ENCODE results near the gene PRAF2. TPM values are rescaled to one million over a fixed set of nuclear protein-coding genes. Genes with fewer than 3 reads are reported as not detected.
A peak's percentile ranks its signal among the peaks of the same experiment; 100 is the strongest.

PRAF2 gene, protein sequence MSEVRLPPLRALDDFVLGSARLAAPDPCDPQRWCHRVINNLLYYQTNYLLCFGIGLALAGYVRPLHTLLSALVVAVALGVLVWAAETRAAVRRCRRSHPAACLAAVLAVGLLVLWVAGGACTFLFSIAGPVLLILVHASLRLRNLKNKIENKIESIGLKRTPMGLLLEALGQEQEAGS
- total RNA-seq: 1 to 10 TPM; 7.0 to 9.9 TPM

DNA sequence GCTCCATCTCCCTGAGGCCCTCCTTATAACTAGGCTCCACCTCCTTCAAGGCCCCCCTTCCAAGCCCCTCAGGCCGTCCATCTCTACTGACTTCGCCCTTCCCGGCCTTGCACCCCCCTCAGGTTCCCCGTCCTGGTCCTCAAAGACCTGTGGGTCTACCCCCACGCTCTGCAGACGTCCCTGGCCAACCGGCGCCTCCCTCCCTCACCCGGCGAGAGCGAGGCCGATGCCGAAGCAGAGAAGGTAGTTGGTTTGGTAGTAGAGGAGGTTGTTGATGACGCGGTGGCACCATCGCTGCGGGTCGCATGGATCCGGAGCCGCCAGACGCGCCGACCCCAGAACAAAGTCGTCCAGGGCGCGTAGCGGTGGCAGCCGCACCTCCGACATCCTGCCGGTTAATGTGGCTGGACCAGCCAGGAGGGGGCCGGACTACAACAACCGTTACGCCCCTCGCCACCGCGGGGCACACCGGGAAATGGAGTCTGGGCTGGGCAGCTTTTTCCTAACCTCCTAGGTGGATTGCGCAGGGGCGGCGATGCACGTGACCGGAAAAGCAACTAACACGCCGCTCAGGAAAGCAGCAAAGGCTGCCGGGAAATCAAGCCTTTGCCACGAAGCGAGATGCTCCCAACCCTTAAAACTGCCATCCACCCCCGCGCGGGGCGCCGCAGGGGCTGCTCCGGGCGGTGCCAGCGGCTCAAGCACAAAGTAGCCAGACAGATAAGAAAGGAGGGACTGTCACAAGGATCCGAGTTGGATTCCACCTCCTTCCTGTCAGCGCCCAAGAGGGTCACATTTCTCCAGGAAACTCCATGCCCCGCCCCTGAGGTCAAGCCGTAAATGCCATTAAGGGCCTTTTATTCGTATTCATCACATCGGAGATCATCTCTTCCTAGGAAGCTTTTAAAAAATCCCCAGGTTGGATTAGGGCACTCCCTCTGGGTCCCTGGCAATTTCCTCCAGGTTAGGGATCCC lies at the start of gene PRAF2:
Gene PRAF2 (minus strand): TSS at position 402 of the 975 bp plus-strand sequence. CDS start 15 bp downstream, at position 387.
- Histone ChIP-seq H3K4me3 (peak within 1 kb of the TSS; percentile 35), H3K36me3 (no peaks in the 10 kb centered on the region), H3K9me3 (no peaks in the 10 kb centered on the region), H3K4me1 (no peaks in the 10 kb centered on the region), H3K27me3 (no peaks in the 10 kb centered on the region), H3K9ac (ENCODE audit: low read depth in 2 of 2, low read length in 2 of 2) (peak within 1 kb of the TSS in 1 of 2 donors; percentile 56), H3K27ac (peak within 1 kb of the TSS; percentile 50)
- TF ChIP-seq, protein P1, sequence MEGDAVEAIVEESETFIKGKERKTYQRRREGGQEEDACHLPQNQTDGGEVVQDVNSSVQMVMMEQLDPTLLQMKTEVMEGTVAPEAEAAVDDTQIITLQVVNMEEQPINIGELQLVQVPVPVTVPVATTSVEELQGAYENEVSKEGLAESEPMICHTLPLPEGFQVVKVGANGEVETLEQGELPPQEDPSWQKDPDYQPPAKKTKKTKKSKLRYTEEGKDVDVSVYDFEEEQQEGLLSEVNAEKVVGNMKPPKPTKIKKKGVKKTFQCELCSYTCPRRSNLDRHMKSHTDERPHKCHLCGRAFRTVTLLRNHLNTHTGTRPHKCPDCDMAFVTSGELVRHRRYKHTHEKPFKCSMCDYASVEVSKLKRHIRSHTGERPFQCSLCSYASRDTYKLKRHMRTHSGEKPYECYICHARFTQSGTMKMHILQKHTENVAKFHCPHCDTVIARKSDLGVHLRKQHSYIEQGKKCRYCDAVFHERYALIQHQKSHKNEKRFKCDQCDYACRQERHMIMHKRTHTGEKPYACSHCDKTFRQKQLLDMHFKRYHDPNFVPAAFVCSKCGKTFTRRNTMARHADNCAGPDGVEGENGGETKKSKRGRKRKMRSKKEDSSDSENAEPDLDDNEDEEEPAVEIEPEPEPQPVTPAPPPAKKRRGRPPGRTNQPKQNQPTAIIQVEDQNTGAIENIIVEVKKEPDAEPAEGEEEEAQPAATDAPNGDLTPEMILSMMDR (IDR thresholded peaks at IDR 0.05): no peak
- intact Hi-C loops (cut with DNase I): no loop called here
- peak; percentile 95 for DNase-seq

DNA sequence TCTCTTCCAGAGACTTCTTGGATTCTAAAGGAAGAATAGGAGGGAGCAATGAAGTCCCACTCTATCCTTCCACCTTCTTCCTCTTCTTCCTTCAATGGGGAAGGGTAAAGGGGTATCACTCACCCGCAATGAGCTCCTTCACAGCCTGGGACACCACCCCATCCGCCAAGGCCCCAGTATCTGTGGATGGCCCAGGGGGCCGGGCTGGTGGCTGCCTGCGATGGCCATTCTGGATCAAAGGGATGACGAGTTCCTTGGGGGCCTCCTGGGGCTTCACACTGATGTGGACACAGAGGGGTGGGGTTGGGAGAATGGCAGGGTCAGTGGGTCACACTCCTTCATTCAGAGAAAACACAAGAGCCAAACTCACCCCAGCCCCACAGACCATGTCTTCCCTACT lies 48.7 kb upstream of the PRAF2 start:
- Histone ChIP-seq H3K4me1 (no peaks in the 10 kb centered on the region), H3K27me3 (no peaks in the 10 kb centered on the region), H3K9me3 (no peaks in the 10 kb centered on the region), H3K27ac (no peak overlapping the region), H3K36me3 (no peaks in the 10 kb centered on the region), H3K9ac (ENCODE audit: low read depth in 2 of 2, low read length in 2 of 2) (peak overlapping the region; percentile 83 to 87), H3K4me3 (peak overlapping the region; percentile 56)
- no peak for DNase-seq
- TF ChIP-seq, protein P1 (IDR thresholded peaks at IDR 0.05): no peak
- intact Hi-C loops (cut with DNase I): loop anchor here (5.0 kb wide), 1 partner anchor 35 kb away; no protein-coding TSS in a partner anchor

DNA sequence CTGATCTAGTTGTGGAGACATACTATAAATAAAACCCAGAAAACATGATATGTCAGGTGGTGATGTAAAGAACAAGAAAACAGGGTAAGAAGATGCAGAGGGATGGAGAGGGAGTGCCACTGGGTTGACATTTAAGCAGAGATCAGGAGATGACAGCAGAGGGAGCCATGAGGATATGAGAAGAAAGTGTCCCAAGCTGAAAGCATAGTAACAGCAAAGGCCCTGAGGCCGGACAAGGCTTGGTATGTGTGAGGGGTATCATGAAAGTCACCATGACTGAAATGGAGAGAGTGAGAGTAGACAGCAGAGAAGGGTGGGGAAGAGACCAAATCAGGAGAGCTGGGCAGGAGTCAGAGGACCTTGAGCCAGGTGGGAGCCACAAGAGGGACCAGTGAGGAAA lies 46.3 kb upstream of the PRAF2 start:
- intact Hi-C loops (cut with DNase I): loop anchor here (5.0 kb wide), 1 partner anchor 37 kb away; no protein-coding TSS in a partner anchor
- no peak overlapping the region for H3K9ac ChIP-seq (ENCODE audit: low read depth in 2 of 2, low read length in 2 of 2)
- DNase-seq: no peak

DNA sequence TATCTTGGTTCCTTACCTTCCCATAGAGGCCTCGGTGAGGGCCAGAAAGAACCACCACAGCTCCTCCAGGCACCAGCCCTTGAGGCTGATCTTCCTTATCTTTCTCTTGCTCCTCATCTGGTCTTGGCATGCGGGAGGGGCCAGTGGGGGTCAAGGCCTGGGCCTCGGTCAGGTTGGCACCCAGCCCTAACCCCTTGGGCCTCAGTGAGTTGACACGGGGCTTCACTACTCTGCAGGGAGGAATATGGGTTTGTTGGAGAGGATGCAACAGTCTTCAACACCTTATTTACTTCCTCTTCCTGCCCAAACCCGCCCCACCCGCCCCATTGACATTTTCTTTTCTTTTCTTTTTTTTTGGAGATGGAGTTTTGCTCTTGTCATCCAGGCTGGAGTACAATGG lies 43.8 kb upstream of the PRAF2 start:
- DNase-seq: no peak
- H3K9ac ChIP-seq (ENCODE audit: low read depth in 2 of 2, low read length in 2 of 2): no peak overlapping the region
- no peak overlapping the region for H3K4me3 ChIP-seq
- no peaks in the 10 kb centered on the region for H3K27me3 ChIP-seq
- no peak overlapping the region for H3K27ac ChIP-seq
- intact Hi-C loops (cut with DNase I): no loop called here
- no peaks in the 10 kb centered on the region for H3K36me3 ChIP-seq
- no peaks in the 10 kb centered on the region for H3K9me3 ChIP-seq
- H3K4me1 ChIP-seq: no peaks in the 10 kb centered on the region
- TF ChIP-seq, protein P1 (IDR thresholded peaks at IDR 0.05): no peak

More for the DNA sequence above, 46.3 kb upstream of the PRAF2 start:
- H3K9me3 ChIP-seq: no peaks in the 10 kb centered on the region
- H3K4me3 ChIP-seq: no peak overlapping the region
- TF ChIP-seq, protein P1 (IDR thresholded peaks at IDR 0.05): no peak
- no peaks in the 10 kb centered on the region for H3K36me3 ChIP-seq
- H3K27me3 ChIP-seq: no peaks in the 10 kb centered on the region
- no peaks in the 10 kb centered on the region for H3K4me1 ChIP-seq
- H3K27ac ChIP-seq: no peak overlapping the region

DNA sequence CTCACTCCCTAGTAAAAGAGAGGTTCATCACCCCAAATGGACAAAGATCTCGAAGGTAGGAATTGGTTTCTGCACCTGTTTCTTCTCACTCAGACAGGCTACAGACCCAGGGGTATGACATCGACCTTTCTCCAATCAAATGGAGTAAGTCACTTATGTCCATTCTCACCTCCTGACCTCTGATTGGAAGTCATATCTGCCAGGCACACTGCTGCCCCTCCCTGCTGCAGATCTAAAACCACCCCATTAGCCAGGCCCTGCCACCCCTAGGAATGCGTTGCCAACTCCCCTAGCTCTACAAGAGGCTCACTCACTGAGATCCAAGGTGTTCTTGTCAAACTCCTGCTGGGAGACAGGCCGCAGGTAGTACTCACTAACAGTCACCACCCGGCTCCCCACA lies 42.9 kb upstream of the PRAF2 start:
- no peaks in the 10 kb centered on the region for H3K36me3 ChIP-seq
- H3K27me3 ChIP-seq: no peaks in the 10 kb centered on the region
- H3K9ac ChIP-seq (ENCODE audit: low read depth in 2 of 2, low read length in 2 of 2): no peak overlapping the region
- no peak overlapping the region for H3K4me3 ChIP-seq
- TF ChIP-seq, protein P1 (IDR thresholded peaks at IDR 0.05): no peak
- no peak overlapping the region for H3K27ac ChIP-seq
- no peak for DNase-seq
- no peaks in the 10 kb centered on the region for H3K9me3 ChIP-seq
- no peaks in the 10 kb centered on the region for H3K4me1 ChIP-seq
- intact Hi-C loops (cut with DNase I): no loop called here
